Smooth muscle cell (in vitro differentiated cells): ENCODE data around the gene PRKG1. TPM values are rescaled to one million over a fixed set of nuclear protein-coding genes. Genes with fewer than 3 reads are reported as not detected.

Experiments used
- DNase-seq: peaks from one replicate; lab custom pipeline; 2025; ENCODE audit not compliant: unreplicated experiment; lab: John Stamatoyannopoulos, UW
- H2AFZ ChIP-seq: fragments of 200-600 bp; sonication (generic); 2 replicates; pipeline ENCODE4 v1.6.0; 2016; ENCODE audit warnings: antibody characterized with exemption, low read depth, mild to moderate bottlenecking
- H3F3A ChIP-seq: fragments of 200-600 bp; sonication (generic); 2 replicates; pipeline ENCODE4 v1.6.0; 2017; ENCODE audit warnings: antibody characterized with exemption, low read depth
- H3K27ac ChIP-seq: fragments of 200-600 bp; sonication (generic); 2 replicates; pipeline ENCODE4 v1.5.1; 2016; ENCODE audit warnings: low read depth, mild to moderate bottlenecking
- H3K27me3 ChIP-seq: fragments of 200-600 bp; sonication (generic); 2 replicates; pipeline ENCODE4 v1.6.1; 2016; ENCODE audit warnings: low read depth, mild to moderate bottlenecking
- H3K36me3 ChIP-seq: fragments of 200-600 bp; sonication (generic); 2 replicates; pipeline ENCODE4 v1.5.1; 2016; ENCODE audit warnings: low read depth
- H3K4me1 ChIP-seq: fragments of 200-600 bp; sonication (generic); 2 replicates; pipeline ENCODE4 v1.5.1; 2016; ENCODE audit warnings: low read depth
- H3K4me2 ChIP-seq: fragments of 200-600 bp; sonication (generic); 2 replicates; pipeline ENCODE4 v1.6.0; 2016; ENCODE audit warnings: mild to moderate bottlenecking
- H3K4me3 ChIP-seq: fragments of 200-600 bp; sonication (generic); 2 replicates; pipeline ENCODE4 v1.5.1; 2016; ENCODE audit warnings: mild to moderate bottlenecking
- H3K79me2 ChIP-seq: fragments of 200-600 bp; sonication (generic); 2 replicates; pipeline ENCODE4 v1.6.0; 2016; ENCODE audit warnings: low read depth, mild to moderate bottlenecking
- H3K9ac ChIP-seq: fragments of 200-600 bp; sonication (generic); 2 replicates; pipeline ENCODE4 v1.6.0; 2016; ENCODE audit warnings: low read depth
- H3K9me3 ChIP-seq: fragments of 200-600 bp; sonication (generic); replicated peaks from 2 replicates; pipeline ENCODE4 v1.5.1; 2016; ENCODE audit warnings: low read depth
- H4K20me1 ChIP-seq: fragments of 200-600 bp; sonication (generic); 2 replicates; pipeline ENCODE4 v1.6.0; 2016; ENCODE audit warnings: low read depth
- WGBS: methylation state at CpG from one replicate; pipeline ENCODE4 v1.1.7; 2016; ENCODE audit warnings: low lambda C conversion rate; 5-methylcytosine and 5-hydroxymethylcytosine counted together
- polyA plus RNA-seq: library from polyadenylated mRNA; unstranded; fragments of >200 nt; fragmentation: Nextera tagmentation; extraction: Ambion mirVana; gene quantifications from 2 replicates; pipeline ENCODE4 v1.2.1, GENCODE V29; 2016
- total RNA-seq: library from RNA; depleted of rRNA; stranded (reverse); fragments of >200 nt; gene quantifications from 2 replicates; pipeline ENCODE4 v1.2.3, GENCODE V29; 2014
- TF ChIP-seq, protein P1 (sequence below): fragments of 200-600 bp; sonication (generic); IDR thresholded peaks from 2 replicates; pipeline ENCODE4 v1.5.1; 2017; ENCODE audit warnings: borderline replicate concordance, mild to moderate bottlenecking, antibody characterized with exemption; ENCODE audit not compliant: insufficient read depth, poor library complexity, severe bottlenecking

PRKG1 gene
- total and polyA plus RNA-seq, 2 experiments from 2014 or later: 7.2 to 13.4 TPM

DNA sequence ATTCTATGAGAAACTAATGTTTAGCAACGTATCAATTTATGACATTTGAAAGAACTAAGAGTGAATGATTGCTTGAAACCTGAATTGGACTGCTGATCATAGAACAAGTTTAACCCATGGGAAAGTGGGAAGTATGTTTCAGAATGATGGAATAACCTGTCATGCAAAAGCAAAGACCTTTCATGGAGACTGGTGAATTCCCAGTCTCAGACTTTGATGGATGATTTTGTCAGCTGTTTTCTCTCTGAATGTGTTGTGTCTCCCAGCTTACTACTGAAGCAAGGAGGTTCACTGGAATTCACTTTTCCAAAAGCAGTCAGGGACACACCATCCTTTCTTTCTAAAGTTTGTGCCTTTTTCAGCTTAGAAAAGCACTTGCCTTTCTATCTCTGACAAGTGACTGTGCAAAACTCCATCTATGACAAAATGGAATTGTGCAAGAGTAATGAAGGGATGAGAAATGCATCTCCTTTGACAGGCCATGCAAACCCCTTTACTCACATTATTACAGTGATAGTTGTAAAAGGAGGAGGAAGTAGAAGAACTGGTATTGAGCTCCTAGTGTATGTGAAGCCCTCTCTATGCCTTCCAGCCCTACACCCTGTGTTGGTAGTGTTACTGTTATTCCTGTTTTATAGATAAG, 176.1 kb downstream of the PRKG1 start:
- no peak for DNase-seq

DNA sequence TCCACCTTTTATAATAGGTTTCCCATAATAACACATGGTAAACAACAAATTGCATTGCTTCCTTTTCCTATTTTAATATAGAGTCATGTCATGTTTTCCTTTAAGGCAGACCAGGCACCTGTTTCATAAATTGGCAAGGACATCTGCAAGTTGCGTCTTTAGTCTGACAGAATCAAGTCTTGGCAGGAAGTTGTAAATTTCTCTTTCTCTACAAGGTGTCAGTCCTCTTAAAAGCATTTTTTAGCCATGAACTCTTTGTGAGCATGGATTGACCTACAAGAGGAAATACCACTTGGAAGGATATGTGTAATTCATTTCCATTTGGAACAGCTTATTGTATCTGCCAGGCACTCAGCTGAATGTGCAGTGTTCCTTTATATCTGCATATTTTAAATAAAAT, 176.8 kb downstream of the PRKG1 start:
- H3K4me2 ChIP-seq: no peak overlapping the region
- H3K4me3 ChIP-seq: no peak overlapping the region
- no peak overlapping the region for H2AFZ ChIP-seq
- H3K27me3 ChIP-seq: no peaks in the 10 kb centered on the region
- H3K36me3 ChIP-seq: no peaks in the 10 kb centered on the region
- H3K9me3 ChIP-seq: no peaks in the 10 kb centered on the region
- H3K4me1 ChIP-seq: no peaks in the 10 kb centered on the region
- DNase-seq: no peak
- H3K9ac ChIP-seq: no peak overlapping the region
- no peaks in the 10 kb centered on the region for H3K79me2 ChIP-seq
- TF ChIP-seq, protein P1, sequence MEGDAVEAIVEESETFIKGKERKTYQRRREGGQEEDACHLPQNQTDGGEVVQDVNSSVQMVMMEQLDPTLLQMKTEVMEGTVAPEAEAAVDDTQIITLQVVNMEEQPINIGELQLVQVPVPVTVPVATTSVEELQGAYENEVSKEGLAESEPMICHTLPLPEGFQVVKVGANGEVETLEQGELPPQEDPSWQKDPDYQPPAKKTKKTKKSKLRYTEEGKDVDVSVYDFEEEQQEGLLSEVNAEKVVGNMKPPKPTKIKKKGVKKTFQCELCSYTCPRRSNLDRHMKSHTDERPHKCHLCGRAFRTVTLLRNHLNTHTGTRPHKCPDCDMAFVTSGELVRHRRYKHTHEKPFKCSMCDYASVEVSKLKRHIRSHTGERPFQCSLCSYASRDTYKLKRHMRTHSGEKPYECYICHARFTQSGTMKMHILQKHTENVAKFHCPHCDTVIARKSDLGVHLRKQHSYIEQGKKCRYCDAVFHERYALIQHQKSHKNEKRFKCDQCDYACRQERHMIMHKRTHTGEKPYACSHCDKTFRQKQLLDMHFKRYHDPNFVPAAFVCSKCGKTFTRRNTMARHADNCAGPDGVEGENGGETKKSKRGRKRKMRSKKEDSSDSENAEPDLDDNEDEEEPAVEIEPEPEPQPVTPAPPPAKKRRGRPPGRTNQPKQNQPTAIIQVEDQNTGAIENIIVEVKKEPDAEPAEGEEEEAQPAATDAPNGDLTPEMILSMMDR: no peak
- H4K20me1 ChIP-seq: peaks cover 16% of the 10 kb centered on the region
- H3F3A ChIP-seq: no peaks in the 10 kb centered on the region
- 76% methylated on average over 1 of the region's 1 CpG for WGBS
- H3K27ac ChIP-seq: no peak overlapping the region

More for the DNA sequence above, 176.1 kb downstream of the PRKG1 start:
- Histone ChIP-seq H3K4me1 (peaks cover 4% of the 10 kb centered on the region), H3K36me3 (no peaks in the 10 kb centered on the region), H3K4me2 (no peak overlapping the region), H3K27me3 (no peaks in the 10 kb centered on the region), H3F3A (no peaks in the 10 kb centered on the region), H4K20me1 (peaks cover 16% of the 10 kb centered on the region), H2AFZ (no peak overlapping the region), H3K27ac (no peak overlapping the region), H3K9ac (no peak overlapping the region), H3K4me3 (no peak overlapping the region), H3K9me3 (no peaks in the 10 kb centered on the region), H3K79me2 (no peaks in the 10 kb centered on the region)
- WGBS: 94% methylated on average over 1 of the region's 1 CpG
- TF ChIP-seq, protein P1: no peak

DNA sequence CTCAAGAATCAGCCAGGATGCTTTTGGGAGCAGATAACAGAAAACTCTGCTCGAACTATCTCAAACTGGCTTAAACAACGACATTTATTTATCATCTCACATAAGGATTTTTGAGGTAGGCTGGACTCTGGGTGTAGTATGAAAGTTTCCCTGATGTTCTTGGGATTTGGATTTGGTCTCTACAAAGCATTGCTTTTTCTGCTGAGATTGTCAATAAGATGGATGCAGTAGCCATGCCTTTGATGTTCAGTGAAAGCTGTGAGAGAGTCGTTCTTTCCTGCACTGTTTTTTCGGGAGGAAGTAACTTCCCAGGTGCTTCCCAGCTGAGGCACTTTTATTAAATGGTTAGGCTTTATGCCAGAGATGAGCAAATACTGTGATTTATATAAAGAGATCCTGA, 181.1 kb downstream of the PRKG1 start:
- H3K4me1 ChIP-seq: peaks cover 15% of the 10 kb centered on the region
- H3K4me2 ChIP-seq: no peak overlapping the region
- no peaks in the 10 kb centered on the region for H3K79me2 ChIP-seq
- TF ChIP-seq, protein P1: no peak
- peaks cover 7% of the 10 kb centered on the region for H4K20me1 ChIP-seq
- no peaks in the 10 kb centered on the region for H3F3A ChIP-seq
- no peak for DNase-seq
- 64% methylated on average over 4 of the region's 4 CpGs for WGBS
- no peaks in the 10 kb centered on the region for H3K36me3 ChIP-seq
- H3K4me3 ChIP-seq: no peak overlapping the region
- no peak overlapping the region for H3K27ac ChIP-seq
- no peaks in the 10 kb centered on the region for H3K9me3 ChIP-seq
- no peaks in the 10 kb centered on the region for H3K27me3 ChIP-seq
- no peak overlapping the region for H3K9ac ChIP-seq
- no peak overlapping the region for H2AFZ ChIP-seq
